NCI-H146 treated with DMSO at 0.1 percent for 48 hours (cell line): Measurements from ENCODE around the gene DNMT3B.

Experiments used
- DNase-seq: peaks from one replicate; lab custom pipeline; 2025; ENCODE audit not compliant: unreplicated experiment; lab: John Stamatoyannopoulos, UW

Gene DNMT3B

DNA sequence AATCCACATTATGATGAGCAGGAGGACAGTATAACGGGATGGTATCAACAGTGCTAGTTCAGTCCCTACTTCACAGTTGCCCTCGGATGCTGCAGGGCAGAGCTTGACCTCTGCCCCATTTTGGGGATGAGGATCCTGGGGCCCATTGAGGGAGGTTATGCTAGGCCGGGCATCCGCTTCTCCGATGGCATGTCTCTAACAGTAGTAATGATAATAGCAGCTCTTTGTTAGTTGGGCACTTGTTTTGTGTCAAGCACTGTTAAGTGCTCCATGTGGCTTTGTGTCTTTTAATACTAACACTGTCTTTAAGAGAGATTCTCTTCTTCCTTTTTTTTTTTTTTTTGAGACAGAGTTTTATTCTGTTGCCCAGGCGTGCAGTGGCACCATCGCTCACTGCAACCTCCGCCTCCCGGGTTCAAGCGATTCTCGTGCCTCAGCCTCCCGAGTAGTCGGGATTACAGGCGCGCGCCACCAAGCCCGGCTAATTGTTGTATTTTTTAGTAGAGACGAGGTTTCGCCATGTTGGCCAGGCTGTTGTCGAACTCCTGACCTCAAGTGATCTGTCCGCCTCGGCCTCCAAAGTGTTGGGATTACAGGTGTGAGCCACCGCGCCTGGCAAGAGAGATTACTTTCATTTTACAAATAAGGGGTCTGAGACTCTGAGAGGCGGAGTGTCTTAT is 58.7 kb downstream of the DNMT3B start:
- DNase-seq = no peak

DNA sequence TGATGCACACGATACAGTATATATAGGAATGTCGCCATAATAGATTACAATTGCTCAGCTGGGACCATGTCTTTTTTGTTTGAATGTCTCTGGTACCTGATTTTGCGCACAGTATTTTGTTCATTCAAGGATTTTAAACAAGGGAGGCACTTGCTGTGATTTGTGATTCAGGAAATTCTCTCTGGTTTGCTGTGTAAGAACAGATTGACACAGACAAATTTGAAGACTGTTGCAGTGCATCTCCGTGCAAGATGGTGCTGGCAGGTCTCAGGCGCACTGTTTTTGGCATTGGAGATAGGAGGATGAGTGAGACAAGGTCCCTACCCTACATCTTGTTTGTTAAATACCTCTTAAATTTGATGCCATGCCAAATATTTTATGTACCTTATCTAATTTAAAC is 60.0 kb downstream of the DNMT3B start:
- DNase-seq = no peak

DNA sequence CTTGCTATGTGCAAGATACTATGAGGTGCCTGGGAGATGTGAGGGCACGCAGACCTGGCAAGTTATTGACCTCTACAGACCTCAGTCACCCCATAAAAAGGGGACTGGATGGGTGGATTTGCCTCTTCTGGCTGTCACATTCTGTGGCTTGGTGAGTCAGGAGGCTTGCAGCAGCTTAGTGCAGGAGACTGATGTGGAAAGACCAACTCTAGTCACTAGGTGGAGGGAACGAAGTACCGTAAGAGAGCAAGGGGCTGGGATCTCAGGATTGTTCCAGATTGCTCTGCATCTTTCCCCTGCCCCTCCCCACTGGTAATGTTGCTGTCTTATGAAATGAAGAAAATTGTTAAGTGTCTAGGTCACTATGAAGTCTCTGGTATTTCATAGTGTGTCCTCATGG is 60.9 kb downstream of the DNMT3B start:
- no peak for DNase-seq

DNA sequence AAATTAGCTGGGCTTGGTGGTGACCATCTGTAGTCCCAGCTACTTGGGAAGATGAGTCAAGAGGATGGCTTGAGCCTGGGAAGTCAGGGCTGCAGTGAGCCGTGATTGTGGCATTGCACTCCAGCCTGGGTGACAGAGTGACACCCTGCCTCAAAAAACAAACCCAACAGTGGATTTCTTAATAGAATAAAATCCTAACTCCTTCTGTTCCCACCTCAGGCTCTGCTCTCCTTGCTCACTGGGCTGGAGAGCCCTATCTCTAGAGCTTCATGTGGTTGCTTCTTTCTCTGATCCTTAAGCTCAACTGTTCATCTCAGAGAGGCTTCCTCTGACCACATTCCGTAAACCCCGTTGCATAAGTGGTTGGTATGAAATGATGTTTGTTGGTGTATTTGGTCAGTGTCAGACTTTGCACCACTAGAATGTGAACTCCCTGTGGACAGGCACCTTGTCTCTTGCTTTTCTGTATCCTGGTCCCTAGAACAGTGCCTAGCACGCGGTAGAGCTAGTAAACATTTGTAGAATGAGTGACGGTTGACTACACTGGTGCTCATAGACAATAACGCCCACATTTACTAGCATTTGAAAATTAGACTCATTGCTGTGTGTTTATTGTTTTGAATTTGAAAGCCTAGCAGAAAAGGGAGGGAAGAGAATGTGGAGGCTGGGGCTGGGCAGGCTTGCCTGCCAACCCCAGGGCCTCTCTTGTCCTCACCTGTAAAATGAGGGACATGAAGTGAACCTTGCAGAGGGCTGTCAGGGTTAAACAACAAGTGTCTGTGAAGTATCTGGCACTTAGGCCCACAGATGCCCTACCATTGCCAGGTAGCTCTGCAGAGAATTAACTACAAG is 61.8 kb downstream of the DNMT3B start:
- DNase-seq = no peak

DNA sequence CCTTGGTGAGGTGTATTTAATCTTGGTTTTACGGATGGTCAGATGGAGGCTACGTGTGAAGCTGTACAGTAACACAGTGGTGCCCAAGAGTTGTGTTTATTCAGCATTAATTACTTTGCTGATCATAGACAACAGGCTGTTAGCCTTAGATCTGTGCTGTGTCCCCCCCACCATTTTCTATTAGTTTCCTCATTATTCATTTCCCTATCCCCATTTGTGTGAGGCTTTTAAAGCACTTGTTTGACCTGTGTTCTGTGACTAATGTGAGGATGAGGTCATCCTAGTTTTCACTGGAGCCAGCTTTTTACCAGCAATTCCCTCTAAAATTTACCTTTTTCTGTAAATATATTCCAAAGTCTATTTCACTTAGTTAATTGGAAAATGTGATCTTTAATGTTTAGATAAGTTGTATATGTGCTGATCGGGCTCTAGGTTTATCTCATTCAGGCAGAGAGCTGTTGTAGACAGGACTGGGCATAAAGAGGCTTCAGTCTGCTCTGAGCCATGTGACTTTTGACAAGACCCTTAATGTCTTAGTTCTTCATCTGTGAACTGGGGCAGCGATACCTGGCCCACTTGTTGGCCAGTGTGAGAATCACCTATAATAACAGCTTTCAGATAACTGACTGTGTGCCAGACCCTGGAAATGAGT is 66.0 kb downstream of the DNMT3B start:
- no peak for DNase-seq

DNA sequence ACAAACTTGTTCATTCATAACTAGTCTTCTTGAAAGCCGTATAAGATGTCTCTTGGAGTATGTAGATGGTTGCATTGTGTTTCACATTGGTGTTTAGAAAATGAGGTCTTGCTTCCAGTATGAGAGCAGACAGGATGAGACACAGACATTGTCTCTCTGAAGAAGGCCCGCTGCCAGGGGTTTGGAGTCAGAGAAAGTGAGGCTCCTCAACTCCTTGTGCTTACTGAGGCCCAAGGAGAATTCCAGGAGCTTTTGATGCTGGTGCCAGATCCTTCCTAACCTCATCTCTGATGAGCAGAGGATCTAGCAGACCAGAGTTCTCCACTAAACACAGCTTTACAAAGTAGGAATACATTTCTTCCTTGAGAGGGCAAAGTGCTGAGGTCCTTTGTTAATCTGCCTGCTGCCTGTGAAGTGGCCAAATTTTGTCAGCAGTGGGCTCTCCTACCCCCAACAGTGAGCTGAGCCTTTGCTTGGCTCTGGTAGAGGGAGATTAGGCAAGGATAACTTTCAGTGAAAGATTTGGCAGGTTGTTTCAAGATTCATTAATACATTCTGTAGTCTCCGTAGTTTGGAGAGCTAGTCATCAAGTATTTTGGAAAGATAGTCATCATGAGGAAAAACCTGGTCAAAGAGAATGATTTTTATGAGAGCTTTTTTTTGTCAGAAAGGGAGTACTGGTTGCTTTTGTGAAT is 67.3 kb downstream of the DNMT3B start:
- DNase-seq = no peak

DNA sequence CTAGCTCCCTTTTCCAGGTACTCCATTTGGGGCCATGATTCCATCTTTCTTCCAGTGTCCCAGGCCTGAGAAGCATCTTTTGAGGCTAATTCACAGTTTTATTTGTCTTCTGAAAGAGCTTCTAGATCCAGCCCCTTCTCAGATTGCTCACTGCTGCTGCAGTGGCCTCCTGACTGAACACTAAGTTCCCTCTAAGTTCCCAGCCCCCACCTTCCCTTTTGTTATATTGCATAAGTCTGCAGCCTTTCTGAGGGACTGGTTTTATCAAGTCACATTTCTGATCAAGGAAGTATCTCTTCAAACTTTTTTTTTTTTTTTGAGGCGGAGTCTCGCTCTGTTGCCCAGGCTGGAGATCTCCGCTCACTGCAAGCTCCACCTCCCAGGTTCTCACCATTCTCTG is 68.3 kb downstream of the DNMT3B start:
- no peak for DNase-seq

DNA sequence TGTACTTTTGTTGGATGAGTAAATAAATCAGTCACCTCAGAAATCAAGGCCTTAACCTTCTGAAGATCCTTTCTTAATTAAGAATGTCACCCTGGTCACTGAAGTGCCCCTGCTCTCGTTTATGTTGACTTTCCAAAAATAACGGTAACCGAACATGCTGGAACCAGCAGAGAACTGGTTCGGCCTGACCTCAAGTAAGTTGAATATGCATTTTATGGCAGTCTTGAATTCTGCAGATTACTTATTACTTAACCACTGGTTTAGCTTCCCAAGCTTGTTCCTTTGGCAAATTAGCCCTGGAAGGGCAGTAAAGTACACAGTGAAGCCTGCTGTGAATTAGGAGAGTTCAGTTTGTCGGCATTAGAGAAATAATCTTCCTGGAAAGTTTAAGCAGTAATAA is 69.8 kb downstream of the DNMT3B start:
- DNase-seq = no peak

DNA sequence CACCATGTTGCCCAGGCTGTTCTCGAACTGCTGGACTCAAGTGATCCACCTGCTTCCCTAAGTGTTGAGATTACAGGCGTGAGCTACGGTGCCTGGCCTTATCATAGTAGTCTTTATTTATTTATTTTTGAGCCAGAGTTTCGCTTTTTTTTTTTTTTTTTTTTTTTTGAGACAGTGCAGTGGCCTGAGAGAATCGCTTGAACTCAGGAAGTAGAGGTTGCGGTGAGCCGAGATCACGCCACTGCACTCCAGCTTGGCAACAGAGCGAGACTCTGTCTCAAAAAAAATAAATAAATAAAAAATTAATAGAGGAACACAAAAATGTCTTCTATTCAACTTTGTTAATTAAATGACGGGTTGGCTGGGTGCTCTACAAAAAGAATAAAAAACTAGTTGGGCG is 70.5 kb downstream of the DNMT3B start:
- no peak for DNase-seq

DNA sequence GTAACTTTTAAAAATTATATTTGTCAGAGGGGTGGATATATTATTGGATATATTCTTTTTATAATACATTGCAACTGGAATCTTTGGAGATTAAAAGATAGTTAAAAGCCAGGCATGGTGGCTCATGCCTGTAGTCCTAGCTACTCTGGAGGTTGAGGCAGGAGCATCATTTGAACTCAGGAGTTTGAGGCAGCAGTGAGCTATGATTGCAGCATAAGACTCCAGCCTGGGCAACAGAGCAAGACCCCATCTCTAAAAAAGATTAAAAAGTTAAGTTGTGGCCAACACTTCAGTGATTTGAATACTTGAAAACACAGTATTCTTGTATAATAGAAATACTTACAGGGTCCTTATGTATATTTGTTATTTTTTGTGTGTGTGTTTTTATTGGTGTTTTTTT is 72.8 kb downstream of the DNMT3B start:
- DNase-seq = no peak

DNA sequence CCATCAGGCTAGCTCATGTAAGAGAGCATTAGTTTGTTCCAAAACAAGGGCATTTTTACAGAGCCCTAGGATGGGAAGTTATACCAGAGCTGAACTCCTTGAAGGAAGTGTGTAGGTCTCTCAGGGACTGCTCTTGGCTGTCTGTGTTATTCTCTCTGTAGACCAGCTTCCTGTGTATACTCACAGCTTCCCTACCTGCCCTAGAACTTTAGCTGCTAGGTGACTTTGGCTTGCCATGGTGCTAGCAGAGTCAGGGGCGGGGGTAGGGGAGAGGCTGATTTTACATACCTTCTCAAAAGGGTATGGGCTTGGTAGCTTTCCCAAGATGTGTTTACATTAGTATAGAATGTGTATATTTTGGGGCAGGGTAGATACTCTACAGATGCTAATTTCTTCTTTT is 75.0 kb downstream of the DNMT3B start:
- no peak for DNase-seq

DNA sequence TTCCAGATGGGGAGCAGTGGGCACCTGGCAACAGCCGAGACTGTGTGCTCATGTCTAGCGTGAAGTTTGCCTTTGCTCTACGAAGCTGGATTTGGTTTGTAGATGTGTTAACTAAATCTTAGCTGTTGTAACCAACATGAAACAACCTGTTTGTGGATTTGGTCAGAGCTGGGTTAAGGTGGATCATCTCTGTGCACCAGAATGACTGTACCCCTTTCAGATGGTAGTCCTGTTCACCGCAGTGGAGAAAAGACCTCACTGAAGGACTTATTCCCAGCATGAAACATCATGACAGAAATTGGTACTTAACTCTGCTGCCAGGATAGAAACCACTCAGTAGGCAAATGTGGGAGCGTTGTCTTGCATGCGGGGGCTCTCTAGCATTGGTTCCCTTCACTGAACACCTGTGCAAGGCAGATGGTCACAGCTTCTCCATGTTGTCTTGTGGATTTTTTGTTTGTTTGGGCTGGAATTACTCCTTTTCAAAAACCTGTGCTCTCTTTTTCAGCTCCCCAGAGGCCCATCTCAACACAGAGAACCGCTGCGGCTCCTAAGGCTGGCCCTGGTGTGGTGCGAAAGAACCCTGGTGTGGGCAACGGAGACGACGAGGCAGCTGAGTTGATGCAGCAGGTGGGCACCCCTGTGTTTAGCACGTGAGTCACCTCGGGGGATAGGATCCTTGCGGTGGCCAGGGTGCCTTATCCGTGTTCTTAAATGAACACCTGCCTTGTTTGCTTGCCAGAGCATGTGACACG is 77.2 kb downstream of the DNMT3B start:
- no peak for DNase-seq

DNA sequence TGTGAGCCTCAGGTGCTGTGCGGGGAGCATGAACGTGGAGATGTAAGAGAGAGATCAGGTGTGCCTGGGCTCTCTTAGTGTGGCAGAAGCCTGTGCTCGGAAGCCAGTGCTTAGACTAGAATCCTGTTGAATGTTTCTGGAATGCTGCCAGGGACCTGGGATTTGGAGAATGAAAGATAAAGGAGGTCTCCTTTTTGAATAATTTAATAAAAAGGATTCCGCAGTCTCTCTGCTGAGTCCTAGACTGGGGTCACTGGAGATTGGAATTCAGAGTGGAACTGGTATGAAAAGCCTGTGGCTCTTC is 77.7 kb downstream of the DNMT3B start:
- no peak for DNase-seq

DNA sequence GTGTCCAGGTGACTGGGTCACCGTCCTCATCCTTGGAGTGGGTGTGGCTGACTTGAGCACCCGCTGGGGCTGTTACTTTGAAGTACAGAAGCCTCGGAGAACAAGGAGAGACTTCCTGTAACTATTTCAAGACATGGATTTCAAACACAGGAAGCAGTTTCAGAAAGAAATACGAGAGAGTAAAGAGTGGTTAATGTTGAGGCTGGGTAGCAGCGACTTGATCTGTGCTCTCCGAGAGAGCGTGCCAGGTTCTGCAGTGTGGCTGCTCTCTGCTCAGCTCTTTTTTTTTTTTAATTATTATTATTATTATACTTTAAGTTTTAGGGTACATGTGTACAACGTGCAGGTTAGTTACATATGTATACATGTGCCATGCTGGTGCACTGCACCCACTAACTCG is 79.0 kb downstream of the DNMT3B start:
- DNase-seq = no peak

DNA sequence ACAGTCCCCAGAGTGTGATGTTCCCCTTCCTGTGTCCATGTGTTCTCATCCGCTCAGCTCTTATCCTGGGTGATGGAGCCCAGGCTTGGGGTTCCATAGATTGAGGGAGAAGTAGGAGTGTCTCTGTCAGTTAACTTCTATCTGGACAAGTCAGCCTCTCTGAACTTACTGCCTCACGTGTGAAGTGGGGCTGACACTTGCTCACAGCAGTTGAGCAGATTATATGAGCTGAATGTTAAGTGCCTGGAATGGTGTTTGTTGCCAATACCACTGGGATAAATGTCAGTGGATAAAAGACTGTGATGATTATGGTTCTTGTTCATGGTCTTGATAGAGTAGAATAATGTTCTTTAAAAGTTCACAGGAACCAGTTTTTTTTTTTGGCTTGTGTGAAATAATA is 79.4 kb downstream of the DNMT3B start:
- no peak for DNase-seq

DNA sequence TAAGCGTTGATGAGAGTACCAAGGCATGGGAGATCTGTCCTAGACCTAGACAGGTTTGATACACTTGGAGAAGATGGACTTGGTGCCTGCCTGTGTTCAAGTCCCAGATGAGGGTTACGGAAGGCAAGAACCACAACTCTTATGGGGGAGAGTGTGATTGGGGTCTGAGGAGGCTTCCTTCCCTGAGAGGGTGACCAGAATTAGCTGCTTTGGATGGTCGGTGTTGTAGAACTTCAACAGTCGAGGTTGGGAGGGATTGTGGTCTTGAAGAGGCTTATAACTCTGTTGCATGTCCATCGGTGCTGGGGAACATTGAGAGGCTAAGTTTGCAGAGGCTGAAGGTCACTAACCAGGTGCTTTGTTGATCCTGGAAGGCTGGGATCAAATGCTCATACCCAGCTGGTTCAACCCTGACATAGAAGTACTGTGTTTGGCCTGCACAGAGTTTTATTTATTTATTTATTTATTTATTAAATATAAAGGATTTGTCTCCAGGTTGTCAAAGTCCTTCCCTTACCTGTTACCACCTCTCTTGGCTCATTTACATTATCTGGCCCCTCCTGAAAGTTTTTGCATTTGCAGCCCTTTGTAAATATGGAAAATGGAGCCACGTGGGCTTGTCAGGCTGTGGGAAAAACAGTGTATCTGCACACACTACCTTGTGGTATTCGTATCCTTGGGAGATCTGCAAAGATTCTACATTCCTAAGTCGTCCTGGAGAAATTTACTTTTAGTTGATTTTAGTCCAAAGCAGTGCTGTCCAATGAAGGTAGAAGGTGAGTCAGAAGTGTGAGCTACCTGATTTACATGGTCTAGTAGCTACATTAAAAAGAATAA is 80.7 kb downstream of the DNMT3B start:
- no peak for DNase-seq

DNA sequence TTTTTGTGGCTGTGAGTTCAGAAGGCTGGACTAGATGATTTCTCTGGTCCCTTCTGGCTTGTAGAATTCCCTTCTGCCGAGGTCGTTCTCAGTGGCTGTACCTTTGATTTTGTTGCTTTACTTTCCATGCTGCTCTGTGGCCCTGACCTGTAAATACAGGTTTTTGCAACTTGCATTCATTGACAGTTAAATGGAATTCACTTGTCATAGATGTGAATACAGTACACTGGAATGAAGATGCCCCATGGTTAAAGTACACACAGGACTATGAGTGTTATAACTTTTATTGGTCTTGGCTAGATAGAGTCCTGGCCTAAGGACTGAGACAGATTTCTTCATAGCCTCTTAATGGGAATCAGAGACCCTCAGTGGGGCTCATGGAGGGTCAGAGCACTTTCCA is 83.6 kb downstream of the DNMT3B start:
- DNase-seq = no peak

DNA sequence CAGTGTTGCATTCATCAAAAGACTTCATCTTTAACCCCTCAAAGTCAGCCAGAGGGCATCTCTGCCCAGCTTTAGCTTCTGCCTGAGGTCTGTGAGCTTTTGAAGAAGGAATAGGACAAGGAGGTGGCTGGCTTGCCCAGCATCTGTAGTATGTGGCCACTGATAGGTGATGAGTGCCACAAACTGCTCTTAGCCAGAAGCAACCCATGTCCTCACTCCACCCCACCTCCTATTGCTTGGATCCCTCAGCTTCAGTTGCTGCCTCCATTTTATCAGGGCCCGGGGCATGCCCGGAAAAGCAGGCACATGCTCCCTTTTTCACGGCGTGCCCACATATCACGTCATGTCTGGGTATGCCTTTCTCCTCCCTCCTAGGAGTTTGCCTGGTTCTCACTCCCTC is 84.7 kb downstream of the DNMT3B start:
- DNase-seq = no peak

DNA sequence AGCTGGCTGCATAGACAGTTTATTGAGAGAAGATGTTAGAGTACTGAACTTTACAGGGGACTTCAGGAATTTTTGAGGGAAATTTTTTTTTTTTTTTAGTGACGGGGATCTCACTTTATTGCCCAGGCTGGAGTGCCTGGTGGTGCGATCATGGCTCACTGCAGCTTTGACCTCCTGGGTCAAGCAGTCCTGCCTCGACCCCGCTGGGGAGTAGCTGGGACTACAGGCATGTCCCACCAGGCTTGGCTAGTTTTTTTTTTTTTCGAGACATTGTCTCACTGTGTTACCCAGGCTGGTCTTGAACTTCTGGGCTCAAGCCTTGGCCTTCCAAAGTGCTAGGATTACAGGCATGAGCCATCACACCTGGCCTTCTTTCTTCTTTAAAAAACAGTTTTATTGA is 85.8 kb downstream of the DNMT3B start:
- DNase-seq = no peak

DNA sequence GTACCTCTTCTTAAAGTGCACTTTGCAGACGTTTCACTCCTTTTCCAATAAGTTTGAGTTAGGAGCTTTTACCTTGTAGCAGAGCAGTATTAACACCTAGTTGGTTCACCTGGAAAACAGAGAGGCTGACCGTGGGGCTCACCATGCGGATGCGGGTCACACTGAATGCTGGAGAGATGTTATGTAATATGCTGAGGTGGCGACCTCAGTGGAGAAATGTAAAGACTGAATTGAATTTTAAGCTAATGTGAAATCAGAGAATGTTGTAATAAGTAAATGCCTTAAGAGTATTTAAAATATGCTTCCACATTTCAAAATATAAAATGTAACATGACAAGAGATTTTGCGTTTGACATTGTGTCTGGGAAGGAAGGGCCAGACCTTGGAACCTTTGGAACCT is 86.7 kb downstream of the DNMT3B start:
- no peak for DNase-seq
